HG02970 (cell line): ENCODE measurements around the gene SRPK1.

ENCODE experiments used
- ATAC-seq: cut with Tn5 transposase; IDR thresholded peaks from one replicate; pipeline ENCODE4 v1.9.1; 2021; ENCODE audit warnings: mild to moderate bottlenecking, moderate library complexity, moderate number of reproducible peaks; ENCODE audit not compliant: unreplicated experiment, low FRiP score

SRPK1 gene

DNA sequence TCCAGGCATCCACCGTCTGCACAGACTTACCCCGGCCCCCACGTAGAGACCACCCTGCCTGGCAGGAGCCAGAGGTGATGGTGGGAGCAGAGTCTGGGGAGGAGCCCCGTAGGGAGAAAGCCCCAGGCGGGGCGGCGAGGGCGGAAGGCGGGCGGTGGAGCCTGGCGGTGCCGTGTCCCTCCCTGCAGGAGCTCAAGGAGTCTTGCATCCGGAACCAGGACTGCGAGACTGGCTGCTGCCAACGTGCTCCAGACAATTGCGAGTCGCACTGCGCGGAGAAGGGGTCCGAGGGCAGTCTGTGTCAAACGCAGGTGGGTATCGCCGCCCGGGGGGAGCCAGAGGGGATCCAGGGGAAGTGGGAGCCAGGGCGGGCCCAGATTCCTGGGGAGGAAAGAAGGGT, 134.1 kb downstream of the SRPK1 start:
- ATAC-seq, result no peak

DNA sequence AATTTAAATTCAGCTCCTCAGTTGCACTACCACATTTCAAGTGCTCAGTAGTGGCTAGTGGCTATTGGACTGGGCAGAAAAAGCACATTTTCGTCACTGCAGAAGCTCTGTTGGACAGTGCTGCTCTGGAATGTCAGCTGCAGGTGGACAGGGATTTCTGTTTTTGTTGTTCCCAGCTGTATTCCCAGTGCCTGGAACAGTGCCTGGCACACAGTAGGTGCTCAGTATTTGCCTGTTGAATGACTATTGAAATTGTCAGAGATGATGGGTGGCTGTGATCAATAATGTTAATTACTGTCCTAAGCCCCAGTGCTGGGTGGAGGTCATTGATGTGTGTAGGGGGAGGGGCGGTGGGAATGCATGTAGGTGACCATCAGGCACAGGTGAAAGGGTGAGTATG, 134.6 kb downstream of the SRPK1 start:
- no peak for ATAC-seq

GRCh38 chr6:35784200-35784599, 136.7 kb downstream of the SRPK1 start:
- no peak for ATAC-seq
